IMR-90 (cell line): ENCODE results near the gene PRKRIP1. TPM values are rescaled to one million over a fixed set of nuclear protein-coding genes. Genes with fewer than 3 reads are reported as not detected.

Source experiments
- ATAC-seq: fragments of 200-7000 bp; cut with Tn5 transposase; 2 replicates; pipeline ENCODE4 v1.9.1; 2020; ENCODE audit warnings: low read depth, mild to moderate bottlenecking, moderate library complexity
- BruUV-seq: library from RNA; stranded (reverse); fragments of 400-500 nt; replicated peaks from 2 replicates; lab custom pipeline; 2021; lab: Mats Ljungman, UMichigan
- CTCF ChIA-PET: fragments of 300-600 bp; formaldehyde crosslinking; extraction: SDS; loops from one replicate; lab custom pipeline; 2021; ENCODE audit warnings: antibody characterized with exemption; lab: Yijun Ruan, JAX
- POLR2A ChIA-PET: fragments of 300-600 bp; sonication (Branson Sonifier 250); formaldehyde crosslinking; loops from one replicate; lab custom pipeline; 2022; ENCODE audit warnings: antibody characterized with exemption; ENCODE audit not compliant: unreplicated experiment; lab: Charles Lee
- DNase-seq: peaks from one replicate; pipeline ENCODE4 v3.0.0; 2013
- H2AFZ ChIP-seq: replicated peaks from 2 replicates; pipeline ENCODE3; 2013; ENCODE audit warnings: low read length, mild to moderate bottlenecking; ENCODE audit not compliant: poor library complexity
- H2AK5ac ChIP-seq: 2 replicates; pipeline ENCODE4 v1.6.1; 2013; ENCODE audit warnings: low read depth, low read length, inconsistent platforms
- H2AK9ac ChIP-seq: replicated peaks from 2 replicates; pipeline ENCODE3; 2013; ENCODE audit warnings: mild to moderate bottlenecking, low read depth, low read length, moderate library complexity; ENCODE audit not compliant: poor library complexity
- H2BK120ac ChIP-seq: 2 replicates; pipeline ENCODE4 v1.6.1; 2013; ENCODE audit warnings: low read depth, low read length, inconsistent platforms
- H2BK15ac ChIP-seq: 3 replicates; pipeline ENCODE4 v1.6.1; 2013; ENCODE audit warnings: low read depth, low read length, inconsistent platforms
- H2BK20ac ChIP-seq: 2 replicates; pipeline ENCODE4 v1.6.1; 2013; ENCODE audit warnings: low read depth, mild to moderate bottlenecking, inconsistent platforms, low read length, moderate library complexity
- H2BK5ac ChIP-seq: 2 replicates; pipeline ENCODE4 v1.6.1; 2013; ENCODE audit warnings: mild to moderate bottlenecking, low read depth, low read length, inconsistent platforms; ENCODE audit not compliant: poor library complexity, severe bottlenecking
- H3K14ac ChIP-seq: replicated peaks from 2 replicates; pipeline ENCODE4 v1.6.1; 2013; ENCODE audit warnings: low read depth, low read length, inconsistent platforms
- H3K18ac ChIP-seq: 2 replicates; pipeline ENCODE4 v1.6.1; 2013; ENCODE audit warnings: low read depth, low read length, control low read depth
- H3K23ac ChIP-seq: 2 replicates; pipeline ENCODE4 v1.6.1; 2013; ENCODE audit warnings: low read depth, low read length, inconsistent platforms
- H3K27ac ChIP-seq: 2 replicates; pipeline ENCODE4 v1.5.1; 2013; ENCODE audit warnings: mild to moderate bottlenecking, control low read depth, low read length; ENCODE audit not compliant: insufficient read depth
- H3K27me3 ChIP-seq: 2 replicates; pipeline ENCODE4 v1.6.1; 2013; ENCODE audit warnings: low read length; ENCODE audit not compliant: control insufficient read depth, insufficient read depth
- H3K36me3 ChIP-seq: 2 replicates; pipeline ENCODE4 v1.6.1; 2013; ENCODE audit warnings: low read length, mixed read lengths; ENCODE audit not compliant: control insufficient read depth, insufficient read depth
- H3K4ac ChIP-seq: 2 replicates; pipeline ENCODE4 v1.6.1; 2013; ENCODE audit warnings: low read depth, low read length, inconsistent platforms
- H3K4me1 ChIP-seq: 2 replicates; pipeline ENCODE4 v1.6.1; 2013; ENCODE audit warnings: low read length, mixed read lengths; ENCODE audit not compliant: control insufficient read depth, insufficient read depth
- H3K4me2 ChIP-seq: 2 replicates; pipeline ENCODE4 v1.6.1; 2013; ENCODE audit warnings: low read depth, mild to moderate bottlenecking, control low read depth, low read length, moderate library complexity
- H3K4me3 ChIP-seq: 2 replicates; pipeline ENCODE4 v1.5.1; 2013; ENCODE audit warnings: low read depth, mild to moderate bottlenecking, control low read depth, low read length, moderate library complexity; ENCODE audit not compliant: insufficient read depth
- H3K56ac ChIP-seq: 2 replicates; pipeline ENCODE4 v1.6.1; 2013; ENCODE audit warnings: low read length, inconsistent platforms; ENCODE audit not compliant: insufficient read depth; ENCODE audit errors: extremely low read depth
- H3K79me1 ChIP-seq, 2 experiments: 2 replicates each; pipeline ENCODE4 v1.6.1; 2013; ENCODE audit warnings: low read length in 2 of 2, inconsistent platforms in 1 of 2, low read depth in 1 of 2
- H3K9ac ChIP-seq: 2 replicates; pipeline ENCODE4 v1.6.1; 2013; ENCODE audit warnings: low read depth, low read length, control low read depth
- H3K9me1 ChIP-seq: 2 replicates; pipeline ENCODE4 v1.6.1; 2013; ENCODE audit warnings: low read length, inconsistent platforms; ENCODE audit not compliant: insufficient read depth
- H3K9me3 ChIP-seq: 2 replicates; pipeline ENCODE4 v1.6.1; 2013; ENCODE audit warnings: low read length; ENCODE audit not compliant: control insufficient read depth, insufficient read depth
- H4K20me1 ChIP-seq: 2 replicates; pipeline ENCODE4 v1.6.1; 2013; ENCODE audit warnings: low read length, inconsistent platforms; ENCODE audit not compliant: insufficient read depth
- H4K5ac ChIP-seq: 2 replicates; pipeline ENCODE4 v1.6.1; 2013; ENCODE audit warnings: mild to moderate bottlenecking, low read depth, low read length, control low read depth
- H4K8ac ChIP-seq, 2 experiments: 2 replicates each; pipeline ENCODE4 v1.6.1; 2013; ENCODE audit warnings: low read depth in 2 of 2, low read length in 2 of 2, control low read depth in 1 of 2, inconsistent platforms in 1 of 2
- H4K91ac ChIP-seq: 2 replicates; pipeline ENCODE4 v1.6.1; 2013; ENCODE audit warnings: low read depth, low read length, inconsistent platforms; ENCODE audit not compliant: insufficient read depth
- BHLHE40 ChIP-seq: fragments of 150-350 bp; IDR thresholded peaks from 2 replicates; pipeline ENCODE4 v1.6.1; 2016; ENCODE audit warnings: mild to moderate bottlenecking, low read depth, low read length
- CHD1 ChIP-seq: IDR thresholded peaks from 2 replicates; pipeline ENCODE4 v1.6.1; 2012; ENCODE audit warnings: low read depth, low read length, improper control_type of control experiment
- CTCF ChIP-seq: conservative IDR thresholded peaks from 2 replicates; pipeline ENCODE4 v1.5.1; 2012; ENCODE audit warnings: mild to moderate bottlenecking, low read depth, low read length, improper control_type of control experiment
- FOS ChIP-seq: fragments of 150-350 bp; IDR thresholded peaks from 2 replicates; pipeline ENCODE4 v1.6.1; 2016; ENCODE audit warnings: low read depth, low read length
- WGBS, 2 experiments: methylation state at CpG; one replicate each; pipeline versions ENCODE4 v1.1.5 to v1.1.7; 2013; ENCODE audit warnings: missing lambda C conversion rate in 2 of 2; ENCODE audit not compliant: insufficient read length in 1 of 2; ENCODE audit errors: extremely low coverage in 2 of 2; 5-methylcytosine and 5-hydroxymethylcytosine counted together
- dilution Hi-C: fragments of 300-500 bp; cut with HindIII; formaldehyde crosslinking; loops from one replicate; pipeline ENCODE4 v1.14.3; 2018; ENCODE audit warnings: low sequenced_read_pairs; ENCODE audit not compliant: unreplicated experiment
- in situ Hi-C: fragments of 300-500 bp; cut with MboI; formaldehyde crosslinking; loops from 3 replicates; pipeline ENCODE4 v1.14.3; 2019; ENCODE audit warnings: low sequenced_read_pairs, inconsistent platforms, mixed read lengths
- intact Hi-C: fragments of 100-400 bp; cut with micrococcal nuclease; formaldehyde crosslinking; loops from 2 replicates; pipeline ENCODE4 v1.10.0; 2022
- polyA plus RNA-seq, 3 experiments: library from polyadenylated mRNA; depleted of rRNA; stranded (reverse); fragments of >200 nt; gene quantifications; 2 replicates each; pipeline ENCODE4 v1.2.3, GENCODE V29; 2012; ENCODE audit warnings: low replicate concordance in 1 of 3
- total RNA-seq: library from RNA; depleted of rRNA; stranded (reverse); fragments of >200 nt; gene quantifications from 2 replicates; pipeline ENCODE4 v1.2.3, GENCODE V29; 2012

PRKRIP1 gene
- total and polyA plus RNA-seq, 2 of the 4 experiments (the other 2 are of a cell fraction), result 6.5 to 21.6 TPM

- dilution Hi-C loops, result no loop called here
- Histone ChIP-seq H3K27ac (peak overlapping the region; percentile 89), H3K27me3 (no peaks in the 10 kb centered on the region), H3K4me3 (peak overlapping the region; percentile 83), H2BK5ac (peak overlapping the region; percentile 61), H3K4me1 (peaks cover 6% of the 10 kb centered on the region), H3K36me3 (peaks cover 15% of the 10 kb centered on the region), H3K4ac (peak overlapping the region; percentile 96), H2AK9ac (peak overlapping the region; percentile 96), H3K9ac (peak overlapping the region; percentile 98), H4K5ac (peak overlapping the region; percentile 97), H2BK15ac (peak overlapping the region; percentile 24; the same call in 1 of the 3 replicates), H3K14ac (peak overlapping the region; percentile 94), H3K9me3 (no peaks in the 10 kb centered on the region), H2AFZ (peak overlapping the region; percentile 97), H3K18ac (peak overlapping the region; percentile 25; the same call in 1 of the 2 replicates), H3K4me2 (peak overlapping the region; percentile 98), H2BK120ac (peak overlapping the region; percentile 52), H4K20me1 (peaks cover 6% of the 10 kb centered on the region), H4K8ac (peak overlapping the region; percentile 96 to 98), H4K91ac (peak overlapping the region; percentile 96), H2BK20ac (no peak overlapping the region), H3K56ac (peak overlapping the region; percentile 73), H3K79me1 (peaks cover 25 to 64% of the 10 kb centered on the region in 2 experiments), H3K9me1 (peaks cover 12% of the 10 kb centered on the region), H3K23ac (peak overlapping the region; percentile 95), H2AK5ac (peak overlapping the region; percentile 87)
- in situ Hi-C loops, result no loop called here
- CTCF ChIA-PET, result interaction anchor here (0.6 kb wide), 1 partner anchor 1142 kb away, joined by 3 read pairs; no protein-coding TSS in a partner anchor
- 14% methylated on average over 22 of the region's 24 CpGs; no CpG with 5 or more reads in 1 of the 2 experiments for WGBS, 2 experiments
- POLR2A ChIA-PET, result no interaction called here
- peak; percentile 12 for ATAC-seq
- TF ChIP-seq CTCF (no peak), CHD1 (no peak), BHLHE40 (no peak), FOS (no peak)
- BruUV-seq, result no TSS peak
- intact Hi-C loops, result no loop called here
- no peak for DNase-seq
Observed at GRCh38 chr7:102463841-102464576, 67.8 kb downstream of the PRKRIP1 start.
